ENCODE measurements around the gene UVRAG.

UVRAG gene

DNA sequence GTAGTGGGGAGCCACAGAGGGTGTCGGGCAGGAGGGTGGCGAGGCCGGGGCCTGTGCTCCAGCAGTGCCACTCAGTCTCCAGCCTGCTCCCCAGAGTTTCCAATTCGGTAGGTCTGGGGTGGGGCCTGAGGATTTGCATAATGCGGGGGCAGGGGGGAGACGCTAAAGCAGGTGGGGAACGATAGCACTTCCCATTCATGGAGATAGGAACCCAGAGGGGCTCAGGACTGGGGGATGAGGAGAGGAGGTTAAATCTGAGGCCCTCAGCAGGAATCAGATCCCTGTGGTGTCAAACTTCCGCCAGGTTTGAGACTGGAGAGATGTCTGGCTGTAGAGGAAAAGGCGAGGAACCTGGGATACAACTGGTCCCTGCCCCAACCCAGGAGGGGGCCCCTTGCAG, 361.5 kb downstream of the UVRAG start:
- DNase-seq = no peak

DNA sequence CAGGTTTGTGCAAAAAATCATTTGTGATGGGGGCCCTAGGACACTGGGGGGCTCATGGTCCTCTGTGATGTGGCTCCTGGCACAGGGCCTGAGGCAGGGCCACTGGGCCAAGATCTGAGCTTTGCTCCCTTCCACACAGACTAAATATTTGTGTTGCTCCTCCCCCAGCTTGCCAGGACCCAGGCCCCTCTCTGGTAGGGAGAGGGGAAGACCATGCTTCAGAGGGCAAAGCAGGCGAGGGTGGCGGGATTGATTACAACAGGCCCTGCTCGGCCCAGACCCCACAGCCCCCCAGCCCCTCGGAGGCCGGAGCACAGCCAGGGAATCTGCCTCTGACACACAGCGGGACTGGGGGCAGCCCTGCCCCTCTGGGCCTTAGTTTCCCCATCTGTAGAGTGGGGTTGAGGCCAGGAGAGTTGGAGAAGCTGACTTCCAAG, 362.3 kb downstream of the UVRAG start:
- DNase-seq = no peak

DNA sequence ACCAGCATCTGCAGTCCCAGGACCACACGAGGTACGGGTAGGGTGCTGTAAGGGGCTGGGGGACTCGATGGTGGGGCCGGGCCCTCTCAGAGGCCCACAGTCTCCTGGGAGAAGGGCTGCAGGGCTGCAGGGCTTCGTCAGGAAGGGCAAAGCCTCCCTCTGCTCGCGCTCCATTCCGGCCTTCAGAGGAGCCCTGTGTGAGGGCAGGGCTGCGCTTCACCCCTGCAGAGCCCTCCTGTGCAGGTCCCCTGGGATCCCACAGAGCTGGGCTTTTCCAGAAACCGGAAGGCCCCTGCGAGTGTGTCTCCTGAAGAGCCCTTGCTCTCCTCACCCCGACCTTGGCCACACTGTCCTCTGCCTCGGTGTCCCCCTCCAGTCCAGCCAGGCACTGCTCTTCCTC, 364.1 kb downstream of the UVRAG start:
- DNase-seq = no peak

DNA sequence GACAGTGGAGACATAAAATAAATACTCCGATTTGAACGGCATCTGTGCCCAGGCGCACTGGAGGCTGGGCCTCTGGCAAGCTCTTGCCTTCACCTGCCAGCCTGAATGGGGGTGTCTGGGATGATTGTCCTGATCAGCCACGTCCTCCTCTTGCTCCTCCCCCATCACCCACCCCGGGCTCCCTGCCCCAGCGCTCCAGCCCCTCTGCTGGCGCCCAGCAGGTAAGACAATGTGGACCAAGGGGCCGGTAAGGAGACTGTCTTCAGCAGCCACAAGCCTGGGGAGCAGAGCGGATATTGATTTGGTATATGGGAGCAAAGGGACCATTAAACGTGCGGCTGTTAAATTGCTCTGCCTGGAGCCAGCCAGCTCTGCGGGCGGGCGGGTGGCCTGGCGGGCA, 366.4 kb downstream of the UVRAG start:
- no peak for DNase-seq

DNA sequence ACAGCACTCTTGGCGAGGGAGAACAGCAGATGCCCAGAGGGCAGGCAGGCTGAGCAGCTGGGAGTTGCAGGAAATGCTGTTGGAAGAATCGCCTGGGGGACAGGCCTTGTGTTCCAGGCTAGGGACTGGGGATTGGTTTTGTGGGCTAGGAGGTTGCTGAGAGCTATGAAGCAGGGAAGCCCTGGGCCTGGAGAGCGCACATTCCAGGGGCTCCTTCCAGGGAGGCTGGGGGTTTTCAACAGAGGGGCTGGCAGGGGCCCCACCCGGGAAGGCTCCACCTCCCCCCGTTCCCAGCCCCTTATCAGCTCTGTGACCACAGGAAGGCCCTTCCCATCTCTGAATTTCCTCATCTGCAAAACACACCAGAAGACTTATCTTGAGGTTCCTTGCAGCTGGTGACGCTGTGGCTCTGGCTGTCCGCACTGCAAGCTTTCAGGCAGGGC, 369.6 kb downstream of the UVRAG start:
- DNase-seq = no peak

DNA sequence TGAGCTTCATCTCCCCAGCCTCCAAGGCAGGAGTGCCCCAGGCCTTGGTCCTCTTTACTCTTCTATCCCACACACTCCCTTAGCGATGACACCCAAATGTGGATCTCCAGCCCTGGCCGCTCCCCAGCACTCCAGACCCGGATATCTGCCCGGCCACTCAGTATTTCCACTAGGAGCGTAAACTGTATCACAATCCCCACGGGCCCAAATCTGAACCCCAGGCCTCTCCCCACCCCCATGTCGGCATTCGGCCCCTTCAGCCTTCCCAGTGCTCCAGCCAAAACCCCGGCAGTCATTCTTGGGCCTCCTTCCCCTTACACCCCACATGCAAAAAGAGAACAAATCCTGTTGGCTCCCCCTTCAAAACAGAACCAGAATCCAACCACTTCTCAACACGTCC, 370.5 kb downstream of the UVRAG start:
- DNase-seq = no peak

DNA sequence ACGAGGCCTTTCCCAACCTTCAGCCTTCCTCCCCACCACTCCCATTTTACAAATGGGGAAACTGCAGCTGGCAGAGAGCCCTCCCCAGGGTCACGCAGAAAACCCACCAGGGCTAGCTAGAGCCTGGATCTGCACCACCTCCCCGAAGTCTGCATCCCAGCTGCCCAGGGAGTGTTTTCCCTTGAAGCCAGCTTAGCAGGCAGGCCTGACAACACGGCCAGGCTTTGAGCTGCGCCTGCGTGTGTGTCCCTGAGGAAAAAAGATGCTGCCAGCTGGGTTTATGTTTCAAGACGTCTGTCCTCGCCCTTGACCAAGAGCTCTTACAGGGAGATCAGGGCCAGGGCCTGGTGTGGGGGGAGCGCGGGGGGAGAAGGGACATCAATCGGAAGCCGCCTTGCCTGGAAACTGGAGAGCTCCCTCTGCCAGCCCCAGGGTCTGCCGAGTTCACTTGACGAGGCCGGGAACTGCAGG, 371.0 kb downstream of the UVRAG start:
- DNase-seq = no peak

DNA sequence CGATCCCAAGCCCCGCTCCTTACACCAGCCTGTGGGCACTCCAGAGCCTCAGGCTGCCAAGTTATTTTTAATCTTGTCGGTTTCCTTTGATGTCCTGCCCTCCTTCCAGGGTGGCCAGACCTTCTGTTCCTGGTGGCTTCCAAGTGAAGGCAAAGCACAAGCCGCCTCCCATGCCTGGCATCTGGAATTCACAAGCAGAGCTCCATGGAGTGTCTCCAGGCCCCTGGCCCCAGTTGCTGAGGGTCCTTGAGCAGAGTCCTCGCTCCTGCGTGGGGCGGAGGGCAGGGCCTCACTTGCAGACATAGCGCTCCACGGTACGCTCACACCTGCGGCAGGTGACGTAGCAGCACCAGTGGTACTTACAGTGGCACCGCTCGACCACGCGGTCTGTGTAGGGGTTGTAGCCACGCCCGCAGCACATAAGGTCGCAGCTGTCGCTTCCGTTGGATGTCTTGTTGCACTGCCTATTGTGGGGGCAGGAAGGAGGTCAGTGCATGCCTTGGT, 371.8 kb downstream of the UVRAG start:
- DNase-seq = no peak

DNA sequence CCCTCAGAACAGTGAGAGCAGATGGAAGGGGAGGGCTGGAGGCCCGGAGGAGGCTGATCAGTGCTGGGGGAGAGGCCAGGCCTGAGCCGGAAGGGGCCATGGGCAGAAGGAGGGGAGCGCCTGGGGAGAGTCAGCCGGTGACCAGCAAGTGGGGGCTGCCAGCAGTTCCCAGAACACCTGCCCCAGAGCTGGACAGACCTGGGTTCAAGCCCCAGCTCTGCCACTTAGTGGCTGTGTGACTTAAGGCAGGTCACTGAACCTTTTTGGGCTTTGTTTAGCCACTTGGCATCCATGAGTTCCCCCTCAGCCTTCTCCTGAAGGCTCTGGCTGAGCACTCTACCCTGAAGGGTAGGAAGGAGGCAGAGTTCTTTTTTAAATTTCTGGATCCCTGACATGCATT, 373.9 kb downstream of the UVRAG start:
- DNase-seq = no peak

DNA sequence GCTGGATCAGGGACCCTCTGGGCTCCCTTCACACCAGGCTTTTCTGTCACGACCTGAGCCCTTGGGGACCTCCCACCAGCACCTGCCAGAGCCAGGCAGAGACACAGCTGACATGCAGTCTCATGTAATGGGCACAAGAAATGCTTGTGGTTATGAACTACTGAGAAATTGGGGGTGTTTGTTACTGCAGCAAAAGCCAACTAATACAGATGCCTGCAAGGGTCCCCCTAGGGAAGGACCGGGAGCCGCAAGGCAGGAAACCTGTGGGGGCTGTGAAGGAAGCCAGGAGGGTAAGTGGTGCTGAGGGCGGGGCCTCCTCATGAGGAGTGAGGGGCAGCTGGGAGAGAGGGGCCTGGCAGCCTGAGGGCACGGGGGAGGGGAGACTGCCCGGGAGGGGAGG, 374.7 kb downstream of the UVRAG start:
- DNase-seq = no peak

DNA sequence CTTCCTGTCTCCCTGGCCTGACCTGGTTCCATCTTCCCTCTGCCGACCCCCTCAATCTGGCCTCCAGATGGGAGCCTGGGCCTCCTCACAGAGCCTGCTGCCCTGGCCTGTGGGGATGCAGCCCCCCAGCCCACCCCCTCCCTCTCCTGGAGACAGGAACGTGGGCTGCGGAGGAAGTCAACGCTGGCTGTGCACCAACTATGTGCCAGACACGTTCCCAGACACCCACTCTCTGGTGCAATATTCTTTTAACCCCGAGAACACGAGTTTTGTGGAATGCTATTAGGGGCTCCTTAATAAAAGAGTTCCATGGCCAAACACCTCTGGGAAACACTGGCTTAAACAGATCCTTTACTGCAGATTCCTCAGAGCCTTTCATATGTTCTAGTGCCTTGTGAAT, 375.4 kb downstream of the UVRAG start:
- DNase-seq = no peak

Measured in suppressor macrophage treated with lipopolysaccharide for 1 hour (primary cell).